ENCODE data around the gene RALGPS2. TPM values are rescaled to one million over a fixed set of nuclear protein-coding genes. Genes with fewer than 3 reads are reported as not detected.
A peak's percentile ranks its signal among the peaks of the same experiment; 100 is the strongest.
"Not testable (repeated sequence)": the region's sequence is repeated elsewhere in the genome, so short reads cannot be mapped to it uniquely, and the experiment has no call there.

Gene RALGPS2
- polyA plus RNA-seq, 3 donors, result 31.8 to 38.9 (median 33.4) TPM

GRCh38 chr1:178819123-178819522 lies 94.1 kb downstream of the RALGPS2 start:
- no peak for DNase-seq (ENCODE audit: extremely low read depth in 1 of 11, low read depth in 9 of 11, low spot score in 4 of 11)

GRCh38 chr1:178821134-178821866 lies 96.3 kb downstream of the RALGPS2 start:
- no peak for DNase-seq (ENCODE audit: extremely low read depth in 1 of 11, low read depth in 9 of 11, low spot score in 4 of 11)

DNA sequence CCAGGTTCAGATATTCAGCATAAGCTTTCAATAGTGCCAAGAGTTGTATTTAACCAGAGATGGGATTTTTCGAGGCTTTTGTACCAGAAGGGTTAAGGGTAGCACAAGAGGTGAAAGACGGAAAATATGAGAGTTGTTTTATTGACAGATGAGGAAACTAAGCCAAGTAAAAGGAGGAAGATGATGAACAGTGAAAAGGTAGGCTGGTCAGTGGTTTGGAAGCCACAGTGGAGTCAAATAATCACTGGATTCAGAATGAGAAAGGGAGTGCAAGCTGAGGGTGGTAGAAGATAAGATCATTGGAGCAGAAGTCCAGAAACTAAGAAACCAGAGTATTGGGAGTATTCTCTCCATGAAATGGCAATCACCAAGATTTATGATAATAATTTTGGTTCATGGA lies 100.1 kb downstream of the RALGPS2 start:
- DNase-seq (ENCODE audit: extremely low read depth in 1 of 11, low read depth in 9 of 11, low spot score in 4 of 11), result no peak

- DNase-seq (ENCODE audit: extremely low read depth in 1 of 11, low read depth in 9 of 11, low spot score in 4 of 11), result no peak
Measured at GRCh38 chr1:178844436-178844835, 119.4 kb downstream of the RALGPS2 start.

- no peak for DNase-seq (ENCODE audit: extremely low read depth in 1 of 11, low read depth in 9 of 11, low spot score in 4 of 11)
Measured at GRCh38 chr1:178846306-178846705, 121.3 kb downstream of the RALGPS2 start.

GRCh38 chr1:178847396-178847849 lies 122.4 kb downstream of the RALGPS2 start:
- DNase-seq (ENCODE audit: extremely low read depth in 1 of 11, low read depth in 9 of 11, low spot score in 4 of 11), result no peak

DNA sequence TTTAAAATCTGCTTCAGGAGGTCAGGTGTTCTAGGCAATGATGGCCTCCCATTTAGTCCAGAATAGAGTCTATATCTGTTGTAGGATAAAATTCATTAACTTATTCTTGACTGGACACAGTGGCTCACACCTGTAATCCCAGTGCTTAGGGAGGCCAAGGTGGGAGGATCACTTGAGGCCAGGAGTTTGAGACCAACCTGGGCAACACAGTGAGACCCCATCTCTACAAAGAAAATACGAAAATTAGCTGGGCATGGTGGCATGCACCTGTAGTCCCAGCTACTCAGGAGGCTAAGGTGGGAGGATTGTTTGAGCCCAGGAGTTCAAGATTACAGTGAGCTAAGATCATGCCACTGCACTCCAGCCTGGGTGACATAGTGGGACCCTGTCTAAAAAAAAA lies 122.9 kb downstream of the RALGPS2 start:
- DNase-seq (ENCODE audit: extremely low read depth in 1 of 11, low read depth in 9 of 11, low spot score in 4 of 11), result not testable (repeated sequence)

DNA sequence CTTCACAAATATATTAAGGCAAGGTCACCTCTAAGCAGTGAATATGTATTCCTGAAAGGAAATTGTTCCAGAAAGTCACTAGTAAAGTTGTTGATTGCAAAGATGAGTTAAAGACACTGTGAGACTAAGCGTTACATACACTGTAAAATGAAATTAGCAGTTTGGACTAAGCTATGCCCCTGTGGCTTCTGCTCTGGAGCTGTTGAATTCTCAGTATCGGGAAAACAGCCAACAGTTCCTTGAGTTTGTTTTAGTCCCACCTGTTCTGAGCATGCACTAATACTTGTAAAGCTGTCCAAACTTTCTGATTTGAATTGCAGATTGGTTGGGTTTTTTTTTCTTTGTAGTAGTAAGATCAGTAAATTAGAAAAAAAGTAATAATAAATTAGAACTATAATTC lies 124.9 kb downstream of the RALGPS2 start:
- no peak for DNase-seq (ENCODE audit: extremely low read depth in 1 of 11, low read depth in 9 of 11, low spot score in 4 of 11)

- DNase-seq (ENCODE audit: extremely low read depth in 1 of 11, low read depth in 9 of 11, low spot score in 4 of 11), result no peak
Measured at GRCh38 chr1:178857126-178857525, 132.1 kb downstream of the RALGPS2 start.

DNA sequence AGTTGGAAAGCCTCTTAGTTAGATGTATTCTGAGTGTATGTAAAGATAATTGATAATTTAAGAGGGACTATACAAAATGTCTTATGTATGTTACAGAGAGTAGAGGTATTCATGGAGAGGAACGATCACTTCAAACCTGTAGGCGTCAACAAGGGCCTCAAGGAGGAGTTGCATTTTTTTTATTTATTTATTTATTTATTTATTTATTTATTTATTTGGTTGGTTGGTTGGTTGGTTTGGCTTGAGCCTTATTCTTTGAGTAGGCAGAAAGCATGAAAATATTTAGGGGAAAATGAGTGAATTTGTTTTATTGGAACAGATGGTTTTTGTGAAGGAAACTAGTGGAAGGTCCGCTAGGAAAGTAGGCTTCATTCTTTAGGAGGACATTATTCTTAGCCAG lies 137.4 kb downstream of the RALGPS2 start:
- DNase-seq (ENCODE audit: extremely low read depth in 1 of 11, low read depth in 9 of 11, low spot score in 4 of 11), result no peak

DNA sequence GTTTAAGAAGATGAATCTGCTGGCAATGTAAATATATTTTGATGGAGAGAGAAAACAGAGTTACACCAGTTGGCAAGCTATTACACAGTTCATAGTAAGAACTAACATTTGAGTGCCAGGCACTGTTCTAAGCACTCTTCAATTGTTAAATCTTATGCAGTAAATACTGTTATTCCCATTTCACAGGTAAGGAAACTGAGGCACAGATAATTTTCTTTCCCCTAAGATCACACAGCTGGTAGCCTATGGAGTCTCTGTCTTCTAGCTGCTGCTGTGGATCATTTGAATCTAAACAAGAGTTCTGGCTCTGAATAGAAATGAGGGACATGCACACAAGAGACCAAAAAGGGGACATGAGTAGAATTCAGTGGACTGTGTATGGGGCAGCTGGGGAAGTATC lies 137.8 kb downstream of the RALGPS2 start:
- DNase-seq (ENCODE audit: extremely low read depth in 1 of 11, low read depth in 9 of 11, low spot score in 4 of 11), result no peak

DNA sequence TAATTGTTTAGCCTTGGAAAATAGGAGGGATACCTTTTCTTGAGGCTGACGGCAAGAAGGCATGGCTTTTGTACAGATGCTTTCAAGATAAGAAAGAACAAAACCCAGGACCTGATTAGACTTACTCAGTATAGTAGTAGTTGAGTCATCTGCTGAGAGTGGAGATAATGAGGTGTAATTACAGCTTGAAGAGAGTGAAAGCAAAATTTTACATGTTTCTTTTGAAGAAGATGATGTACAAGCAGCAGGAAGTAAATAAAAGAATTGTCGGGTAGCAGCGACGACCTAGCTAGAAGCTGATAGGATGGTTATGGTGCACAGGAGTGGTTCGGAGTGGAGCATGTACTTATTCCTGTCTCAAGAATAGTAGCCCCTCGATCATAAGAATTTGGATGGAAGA lies 139.3 kb downstream of the RALGPS2 start:
- no peak for DNase-seq (ENCODE audit: extremely low read depth in 1 of 11, low read depth in 9 of 11, low spot score in 4 of 11)

- DNase-seq (ENCODE audit: extremely low read depth in 1 of 11, low read depth in 9 of 11, low spot score in 4 of 11), result no peak
Measured at GRCh38 chr1:178867670-178868069, 142.6 kb downstream of the RALGPS2 start.

GRCh38 chr1:178868706-178869105 lies 143.7 kb downstream of the RALGPS2 start:
- no peak for DNase-seq (ENCODE audit: extremely low read depth in 1 of 11, low read depth in 9 of 11, low spot score in 4 of 11)

DNA sequence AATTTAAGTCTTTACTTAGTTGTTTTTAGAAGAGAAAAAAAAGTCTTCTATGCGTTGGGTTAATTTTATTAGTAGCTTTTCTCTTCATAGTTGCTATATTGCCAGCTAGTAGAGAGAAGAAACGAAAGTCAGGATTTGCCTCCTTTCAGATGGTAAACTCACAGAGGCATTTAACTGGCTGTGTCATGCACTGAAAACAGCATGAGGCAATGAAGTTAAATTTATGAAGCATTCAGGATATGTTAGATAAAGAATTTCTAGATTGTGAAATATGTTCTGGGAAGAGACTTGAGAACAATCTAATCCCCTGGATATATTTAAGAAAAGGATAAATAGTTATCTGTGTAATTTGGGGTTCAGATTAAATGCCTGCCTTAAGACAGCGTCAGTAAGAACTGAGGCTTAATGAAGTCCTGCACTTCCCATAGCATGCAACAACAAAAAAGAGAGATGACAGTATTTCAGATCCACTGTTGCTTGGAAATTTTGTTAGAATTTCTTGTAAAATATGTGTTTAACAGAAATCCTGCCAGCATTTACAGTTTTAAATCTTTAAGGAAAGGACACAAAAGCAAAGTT lies 144.2 kb downstream of the RALGPS2 start:
- peak in 1 of 11 donors; percentile 7 for DNase-seq (ENCODE audit: extremely low read depth in 1 of 11, low read depth in 9 of 11, low spot score in 4 of 11)

- no peak for DNase-seq (ENCODE audit: extremely low read depth in 1 of 11, low read depth in 9 of 11, low spot score in 4 of 11)
Measured at GRCh38 chr1:178870221-178870620, 145.2 kb downstream of the RALGPS2 start.

- peak in 8 of 11 donors; percentile 23 to 64 (median 36) for DNase-seq (ENCODE audit: extremely low read depth in 1 of 11, low read depth in 9 of 11, low spot score in 4 of 11)
Measured at GRCh38 chr1:178870944-178871343, 145.9 kb downstream of the RALGPS2 start, which contains the start of gene ANGPTL1. TSS of gene ANGPTL1 (minus strand) at chr1:178871077. CDS start at chr1:178865776, 5,301 bp downstream.

- DNase-seq (ENCODE audit: extremely low read depth in 1 of 11, low read depth in 9 of 11, low spot score in 4 of 11), result peak in 1 of 11 donors; percentile 6
Measured at GRCh38 chr1:178871551-178872320, 146.7 kb downstream of the RALGPS2 start.

- DNase-seq (ENCODE audit: extremely low read depth in 1 of 11, low read depth in 9 of 11, low spot score in 4 of 11), result no peak
Measured at GRCh38 chr1:178874966-178875365, 149.9 kb downstream of the RALGPS2 start.

- no peak for DNase-seq (ENCODE audit: extremely low read depth in 1 of 11, low read depth in 9 of 11, low spot score in 4 of 11)
Measured at GRCh38 chr1:178875936-178876335, 150.9 kb downstream of the RALGPS2 start.
